ENCODE results near the gene APOD. TPM values are rescaled to one million over a fixed set of nuclear protein-coding genes. Genes with fewer than 3 reads are reported as not detected.

The APOD gene
- total and polyA plus RNA-seq, 9 of the 15 experiments (the other 6 are each of a cell fraction or from before 2014, with no cell fraction given): 0.18 to 0.50 (median 0.35) TPM; not detected in 1

- no peak for TF ChIP-seq E2F4 (CRISPR knock-in tag; IDR thresholded peaks at IDR 0.05; ENCODE audit: low read depth)
- no peak; the same call in 1 of the 2 replicates for TF ChIP-seq ZNF384 (IDR thresholded peaks at IDR 0.05; ENCODE audit: low read depth, low read length)
- TF ChIP-seq PTBP1 (IDR thresholded peaks at IDR 0.05; ENCODE audit: low read depth, low read length): no peak
- peak; percentile 71 for TF ChIP-seq RBM25 (IDR thresholded peaks at IDR 0.05; ENCODE audit: low read depth, low read length, severe bottlenecking)
- no peak for TF ChIP-seq HNRNPK (IDR thresholded peaks at IDR 0.05; ENCODE audit: low read depth, low read length, poor library complexity, severe bottlenecking)
- TF ChIP-seq FOXP4 (CRISPR knock-in tag; IDR thresholded peaks at IDR 0.05; ENCODE audit: borderline replicate concordance): no peak
- TF ChIP-seq ZNF584 (CRISPR knock-in tag; IDR thresholded peaks at IDR 0.05; ENCODE audit: low read depth): no peak
- TF ChIP-seq GTF2A2 (tag; IDR thresholded peaks at IDR 0.05): no peak
- TF ChIP-seq SREBF1 (IDR thresholded peaks at IDR 0.05; ENCODE audit: borderline replicate concordance, low read depth, low read length): no peak
- TF ChIP-seq CREB3L1 (IDR thresholded peaks at IDR 0.05; ENCODE audit: borderline replicate concordance, low read depth): no peak; the same call in 1 of the 2 replicates
- TF ChIP-seq KAT8 (IDR thresholded peaks at IDR 0.05; ENCODE audit: low read depth): no peak
- TF ChIP-seq FUS (optimal IDR thresholded peaks at IDR 0.05; ENCODE audit: low read depth, low read length): no peak
- TF ChIP-seq NR2C2 (CRISPR knock-in tag; IDR thresholded peaks at IDR 0.05): peak; percentile 65
- TF ChIP-seq NR2C2 (tag; IDR thresholded peaks at IDR 0.05): peak; percentile 83
- TF ChIP-seq RERE (CRISPR knock-in tag; IDR thresholded peaks at IDR 0.05; ENCODE audit: borderline replicate concordance): no peak
- TF ChIP-seq KLF1 (tag; IDR thresholded peaks at IDR 0.05): no peak
- no peak for TF ChIP-seq ZC3H11A (IDR thresholded peaks at IDR 0.05; ENCODE audit: low read depth, low read length)
Measured at GRCh38 chr3:195542698-195543499, 40.8 kb downstream of the APOD start, which contains the start of gene PPP1R2 (continued).
